Measurements from ENCODE around the gene SNAP25.
A peak's percentile ranks its signal among the peaks of the same experiment; 100 is the strongest.

The SNAP25 gene

GRCh38 chr20:10192171-10192570 is 26.5 kb upstream of the SNAP25 start:
- Mint-ChIP-seq H3K4me1 (ENCODE audit: low read depth) (no peaks in the 10 kb centered on the region), H3K4me3 (no peak overlapping the region), H3K27me3 (peaks cover 5% of the 10 kb centered on the region), H3K36me3 (peaks cover 2% of the 10 kb centered on the region), H3K9me3 (ENCODE audit: low read depth) (no peaks in the 10 kb centered on the region), H3K27ac (no peak overlapping the region)

- Mint-ChIP-seq H3K4me3 (no peak overlapping the region), H3K4me1 (ENCODE audit: low read depth) (no peaks in the 10 kb centered on the region), H3K27ac (no peak overlapping the region), H3K9me3 (ENCODE audit: low read depth) (no peaks in the 10 kb centered on the region), H3K27me3 (peaks cover 5% of the 10 kb centered on the region), H3K36me3 (peaks cover 2% of the 10 kb centered on the region)
Measured at GRCh38 chr20:10194166-10194565, 24.5 kb upstream of the SNAP25 start.

- Mint-ChIP-seq H3K36me3 (no peaks in the 10 kb centered on the region), H3K4me3 (no peak overlapping the region), H3K9me3 (ENCODE audit: low read depth) (no peaks in the 10 kb centered on the region), H3K4me1 (ENCODE audit: low read depth) (no peaks in the 10 kb centered on the region), H3K27me3 (peaks cover 2% of the 10 kb centered on the region), H3K27ac (no peak overlapping the region)
Measured at GRCh38 chr20:10200330-10200729, 18.3 kb upstream of the SNAP25 start.

- no peaks in the 10 kb centered on the region for H3K36me3 Mint-ChIP-seq
- no peak overlapping the region for H3K27ac Mint-ChIP-seq
- H3K4me3 Mint-ChIP-seq, result no peak overlapping the region
- H3K27me3 Mint-ChIP-seq, result peaks cover 2% of the 10 kb centered on the region
- H3K4me1 Mint-ChIP-seq (ENCODE audit: low read depth), result no peaks in the 10 kb centered on the region
- no peaks in the 10 kb centered on the region for H3K9me3 Mint-ChIP-seq (ENCODE audit: low read depth)
Measured at GRCh38 chr20:10201321-10201870, 17.2 kb upstream of the SNAP25 start.

- Mint-ChIP-seq H3K4me3 (no peak overlapping the region), H3K9me3 (ENCODE audit: low read depth) (no peaks in the 10 kb centered on the region), H3K27me3 (peaks cover 9% of the 10 kb centered on the region), H3K4me1 (ENCODE audit: low read depth) (no peaks in the 10 kb centered on the region), H3K36me3 (no peaks in the 10 kb centered on the region), H3K27ac (no peak overlapping the region)
Measured at GRCh38 chr20:10209091-10209490, 9.5 kb upstream of the SNAP25 start.

GRCh38 chr20:10213526-10213925 is 5.1 kb upstream of the SNAP25 start:
- no peak overlapping the region for H3K27ac Mint-ChIP-seq
- no peak overlapping the region for H3K4me3 Mint-ChIP-seq
- peaks cover 11% of the 10 kb centered on the region for H3K4me1 Mint-ChIP-seq (ENCODE audit: low read depth)
- H3K9me3 Mint-ChIP-seq (ENCODE audit: low read depth), result peaks cover 7% of the 10 kb centered on the region
- H3K36me3 Mint-ChIP-seq, result no peaks in the 10 kb centered on the region
- peaks cover 21% of the 10 kb centered on the region for H3K27me3 Mint-ChIP-seq

GRCh38 chr20:10216146-10216791 is 2.4 kb upstream of the SNAP25 start:
- Mint-ChIP-seq H3K36me3 (no peaks in the 10 kb centered on the region), H3K4me1 (ENCODE audit: low read depth) (peaks cover 16% of the 10 kb centered on the region), H3K27ac (no peak overlapping the region), H3K27me3 (peaks cover 30% of the 10 kb centered on the region), H3K9me3 (ENCODE audit: low read depth) (peaks cover 7% of the 10 kb centered on the region), H3K4me3 (no peak overlapping the region)

- Mint-ChIP-seq H3K36me3 (peaks cover 2% of the 10 kb centered on the region), H3K4me1 (ENCODE audit: low read depth) (peaks cover 16% of the 10 kb centered on the region), H3K9me3 (ENCODE audit: low read depth) (peaks cover 7% of the 10 kb centered on the region), H3K27me3 (peaks cover 41% of the 10 kb centered on the region), H3K27ac (no peak overlapping the region), H3K4me3 (peak overlapping the region; percentile 72)
Measured at GRCh38 chr20:10217721-10218410, 764 bp upstream of the SNAP25 start.

GRCh38 chr20:10219452-10219791 is 792 bp downstream of the SNAP25 start:
- Mint-ChIP-seq H3K9me3 (ENCODE audit: low read depth) (peaks cover 7% of the 10 kb centered on the region), H3K27ac (no peak overlapping the region), H3K4me1 (ENCODE audit: low read depth) (peaks cover 16% of the 10 kb centered on the region), H3K4me3 (no peak overlapping the region), H3K36me3 (peaks cover 2% of the 10 kb centered on the region), H3K27me3 (peaks cover 40% of the 10 kb centered on the region)

GRCh38 chr20:10219993-10220750 is 1.5 kb downstream of the SNAP25 start:
- H3K27ac Mint-ChIP-seq, result no peak overlapping the region
- peak overlapping the region; percentile 3 for H3K4me3 Mint-ChIP-seq
- peaks cover 7% of the 10 kb centered on the region for H3K9me3 Mint-ChIP-seq (ENCODE audit: low read depth)
- peaks cover 40% of the 10 kb centered on the region for H3K27me3 Mint-ChIP-seq
- peaks cover 2% of the 10 kb centered on the region for H3K36me3 Mint-ChIP-seq
- H3K4me1 Mint-ChIP-seq (ENCODE audit: low read depth), result peaks cover 16% of the 10 kb centered on the region

- peaks cover 2% of the 10 kb centered on the region for H3K36me3 Mint-ChIP-seq
- H3K27ac Mint-ChIP-seq, result no peak overlapping the region
- peaks cover 7% of the 10 kb centered on the region for H3K9me3 Mint-ChIP-seq (ENCODE audit: low read depth)
- peaks cover 16% of the 10 kb centered on the region for H3K4me1 Mint-ChIP-seq (ENCODE audit: low read depth)
- H3K4me3 Mint-ChIP-seq, result no peak overlapping the region
- peaks cover 38% of the 10 kb centered on the region for H3K27me3 Mint-ChIP-seq
Measured at GRCh38 chr20:10221021-10221420, 2.4 kb downstream of the SNAP25 start.

GRCh38 chr20:10225439-10226060 is 6.9 kb downstream of the SNAP25 start:
- no peaks in the 10 kb centered on the region for H3K9me3 Mint-ChIP-seq (ENCODE audit: low read depth)
- no peak overlapping the region for H3K4me3 Mint-ChIP-seq
- H3K27me3 Mint-ChIP-seq, result peaks cover 27% of the 10 kb centered on the region
- H3K4me1 Mint-ChIP-seq (ENCODE audit: low read depth), result no peaks in the 10 kb centered on the region
- H3K27ac Mint-ChIP-seq, result no peak overlapping the region
- peaks cover 2% of the 10 kb centered on the region for H3K36me3 Mint-ChIP-seq

- H3K27me3 Mint-ChIP-seq, result peaks cover 11% of the 10 kb centered on the region
Measured at GRCh38 chr20:10228330-10228729, 9.7 kb downstream of the SNAP25 start.

GRCh38 chr20:10231290-10231689 is 12.7 kb downstream of the SNAP25 start:
- peaks cover 8% of the 10 kb centered on the region for H3K27me3 Mint-ChIP-seq
- no peaks in the 10 kb centered on the region for H3K4me1 Mint-ChIP-seq (ENCODE audit: low read depth)
- H3K27ac Mint-ChIP-seq, result no peak overlapping the region
- H3K9me3 Mint-ChIP-seq (ENCODE audit: low read depth), result no peaks in the 10 kb centered on the region
- no peaks in the 10 kb centered on the region for H3K36me3 Mint-ChIP-seq
- H3K4me3 Mint-ChIP-seq, result no peak overlapping the region

More at GRCh38 chr20:10228330-10228729, 9.7 kb downstream of the SNAP25 start:
- Mint-ChIP-seq H3K27ac (no peak overlapping the region), H3K36me3 (no peaks in the 10 kb centered on the region), H3K4me1 (ENCODE audit: low read depth) (no peaks in the 10 kb centered on the region), H3K9me3 (ENCODE audit: low read depth) (no peaks in the 10 kb centered on the region), H3K4me3 (no peak overlapping the region)
